A172 (cell line): Measurements from ENCODE around the gene GCLM. TPM values are rescaled to one million over a fixed set of nuclear protein-coding genes. Genes with fewer than 3 reads are reported as not detected.

Source experiments
- DNase-seq: peaks from one replicate; pipeline ENCODE4 v3.0.0-alpha.2; 2015; ENCODE audit warnings: low spot score
- total RNA-seq: library from RNA; depleted of rRNA; stranded (reverse); fragments of >200 nt; shearing (Covaris generic); gene quantifications from 2 replicates; pipeline ENCODE4 v1.2.3, GENCODE V29; 2014; rRNA removed

The GCLM gene
- total RNA-seq, 1 experiment from 2014 or later, result 18.7 TPM

GRCh38 chr1:93846992-93847810 lies 62.0 kb downstream of the GCLM start:
- DNase-seq, result peak; percentile 85

- peak; percentile 58 for DNase-seq
Measured at GRCh38 chr1:93846206-93846991, 62.8 kb downstream of the GCLM start.

- DNase-seq, result peak; percentile 60
Measured at GRCh38 chr1:93845538-93846205, 63.6 kb downstream of the GCLM start.

GRCh38 chr1:93844262-93845045 lies 64.8 kb downstream of the GCLM start:
- peak; percentile 78 for DNase-seq

- no peak for DNase-seq
Measured at GRCh38 chr1:93842750-93843500, 66.3 kb downstream of the GCLM start.

GRCh38 chr1:93841771-93842170 lies 67.5 kb downstream of the GCLM start:
- no peak for DNase-seq

GRCh38 chr1:93840956-93841482 lies 68.2 kb downstream of the GCLM start:
- no peak for DNase-seq

- DNase-seq, result no peak
Measured at GRCh38 chr1:93839753-93840152, 69.5 kb downstream of the GCLM start.

GRCh38 chr1:93839307-93839706 lies 69.9 kb downstream of the GCLM start:
- DNase-seq, result no peak

- DNase-seq, result no peak
Measured at GRCh38 chr1:93837961-93838360, 71.3 kb downstream of the GCLM start.

Other genes starting within 250 kb of the GCLM start
- gene BCAR3, start 227.6 kb downstream of the GCLM start, total RNA-seq, result 33.1 and 34.3 TPM in 2 replicates
- 57.8 and 58.2 TPM in 2 replicates for gene DNTTIP2, start 30.2 kb downstream of the GCLM start, total RNA-seq
- gene ABCA4, start 211.7 kb upstream of the GCLM start, total RNA-seq, result not detected in 2 replicates